Measurements from ENCODE around the gene KREMEN2. TPM values are rescaled to one million over a fixed set of nuclear protein-coding genes. Genes with fewer than 3 reads are reported as not detected.

Gene KREMEN2
- total and polyA plus RNA-seq, 9 of the 15 experiments (the other 6 are each of a cell fraction or from before 2014, with no cell fraction given): 0.04 to 7.7 (median 1.5) TPM; not detected in 1

DNA sequence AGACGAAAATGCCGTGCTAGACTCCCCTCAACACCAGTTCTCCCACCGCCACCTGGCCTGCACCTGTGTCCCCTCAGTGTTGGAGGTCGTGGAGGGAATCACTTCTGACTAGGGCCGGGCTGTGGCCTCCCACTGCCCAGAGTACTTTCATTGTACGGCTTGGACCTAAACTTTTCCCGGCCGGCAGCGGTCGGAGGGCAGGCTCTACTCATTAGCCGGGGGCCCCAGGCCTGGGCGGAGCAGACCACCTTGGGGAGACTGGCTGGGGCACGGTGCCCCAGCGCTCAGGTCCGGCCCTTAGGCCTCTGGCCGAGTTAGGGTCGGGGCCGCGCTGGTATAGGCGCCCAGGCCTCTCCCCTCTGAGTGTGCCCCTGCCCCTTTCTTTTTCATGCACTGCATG, 53.3 kb downstream of the KREMEN2 start:
- Histone ChIP-seq H3K4me2 (ENCODE audit: insufficient read depth, low read length) (no peak overlapping the region), H2AFZ (ENCODE audit: low read depth, low read length) (no peak overlapping the region), H3K4me1 (replicated peaks in 1 of 2; ENCODE audit: control insufficient read depth in 2 of 2, insufficient read depth in 2 of 2, low read length in 2 of 2) (peaks cover 33 to 94% of the 10 kb centered on the region in 2 experiments), H3K79me2 (ENCODE audit: control insufficient read depth, insufficient read depth, low read length) (peaks cover 22% of the 10 kb centered on the region), H3K9me1 (ENCODE audit: control insufficient read depth, insufficient read depth, low read length) (peaks cover 6% of the 10 kb centered on the region), H4K20me1 (replicated peaks; ENCODE audit: control insufficient read depth, insufficient read depth, low read length) (peaks cover 16% of the 10 kb centered on the region), H3K27ac (ENCODE audit: extremely low read depth, low read depth, low read length) (no peak overlapping the region), H3K9ac (ENCODE audit: insufficient read depth in 1 of 2, low read depth in 2 of 2, low read length in 2 of 2) (peak overlapping the region in 1 of 2 experiments; percentile 75; a peak in 2 of 4 replicates), H3K36me3 (ENCODE audit: control insufficient read depth, insufficient read depth, low read length) (peaks cover 8% of the 10 kb centered on the region; the same call in 2 of the 3 replicates), H3K4me3 (no peak overlapping the region), H3K27me3 (ENCODE audit: control insufficient read depth in 2 of 2, insufficient read depth in 2 of 2, low read length in 2 of 2) (no peaks in the 10 kb centered on the region), H3K9me3 (replicated peaks; ENCODE audit: control insufficient read depth, insufficient read depth, low read depth, low read length) (no peaks in the 10 kb centered on the region)
- CTCF ChIA-PET (ENCODE audit: low intra/inter-chr PET ratio): no interaction called here
- 82% methylated on average over 14 of the region's 20 CpGs for WGBS (ENCODE audit: insufficient coverage, low coverage, missing lambda C conversion rate)
- no peak for FAIRE-seq
- TF ChIP-seq ZFX (CRISPR knock-in tag; IDR thresholded peaks at IDR 0.05): 0 out of 2 replicates have a peak, but pooled peaks have one; percentile 2
- no peak for TF ChIP-seq MTA1 (IDR thresholded peaks at IDR 0.05; ENCODE audit: borderline replicate concordance)
- POLR2A ChIA-PET: no interaction called here
- BruUV-seq (replicated peaks): no TSS peak
- intact Hi-C loops (cut with micrococcal nuclease) (no loop called here), in situ Hi-C loops (cut with MboI) (no loop called here)
- no peak for DNase-seq (ENCODE audit: extremely low read depth in 1 of 4, low spot score in 3 of 4)
- no peak for ATAC-seq

Small RNA genes lying within 50 kb of the gene (small RNA-seq; reads per million reads assigned to genes)
- gene LINC00514: not detected

Other genes starting within 250 kb of the KREMEN2 start
Only the 7 nearest of the 24 such genes appear.
- 27.0 and 32.8 TPM in 2 replicates for gene FLYWCH1, start 52.3 kb upstream of the KREMEN2 start, total RNA-seq (2014; rRNA removed)
- 2.2 and 2.5 TPM in 2 replicates for gene FLYWCH1, start 52.3 kb upstream of the KREMEN2 start, total RNA-seq (2014; rRNA removed; fragmentation: Illumina TruSeq; extraction: Trizol)
- 10.3 and 11.3 TPM in 2 replicates for gene FLYWCH1, start 52.3 kb upstream of the KREMEN2 start, total RNA-seq (2015; rRNA removed; fragmentation: Illumina TruSeq; extraction: Trizol)
- gene FLYWCH1, start 52.3 kb upstream of the KREMEN2 start, total RNA-seq (2021): 32.7 and 33.6 TPM in 2 replicates
- 6.1 and 8.4 TPM in 2 replicates for gene FLYWCH1, start 52.3 kb upstream of the KREMEN2 start, polyA plus RNA-seq (2011; rRNA removed)
- 11.6 and 13.2 TPM in 2 replicates for gene FLYWCH1, start 52.3 kb upstream of the KREMEN2 start, polyA plus RNA-seq (2014; fragmentation: Illumina TruSeq; extraction: Trizol)
- under 1 TPM; 0.18 to 0.52 TPM for gene FLYWCH1, start 52.3 kb upstream of the KREMEN2 start, polyA plus RNA-seq (2014; fragmentation: Nextera tagmentation; extraction: Ambion mirVana)
- 18.7 and 20.4 TPM in 2 replicates for gene FLYWCH1, start 52.3 kb upstream of the KREMEN2 start, polyA plus RNA-seq (2014; rRNA removed)
- 25.3 and 30.1 TPM in 2 replicates for gene PAQR4, start 5.1 kb downstream of the KREMEN2 start, total RNA-seq (2014; rRNA removed)
- 8.2 and 10.7 TPM in 2 replicates for gene PAQR4, start 5.1 kb downstream of the KREMEN2 start, total RNA-seq (2014; rRNA removed; fragmentation: Illumina TruSeq; extraction: Trizol)
- gene PAQR4, start 5.1 kb downstream of the KREMEN2 start, total RNA-seq (2015; rRNA removed; fragmentation: Illumina TruSeq; extraction: Trizol): 19.5 and 22.0 TPM in 2 replicates
- 40.4 TPM in 2 replicates for gene PAQR4, start 5.1 kb downstream of the KREMEN2 start, total RNA-seq (2021)
- gene PAQR4, start 5.1 kb downstream of the KREMEN2 start, polyA plus RNA-seq (2011; rRNA removed): 11.6 and 14.6 TPM in 2 replicates
- gene PAQR4, start 5.1 kb downstream of the KREMEN2 start, polyA plus RNA-seq (2014; fragmentation: Illumina TruSeq; extraction: Trizol): 21.1 and 27.8 TPM in 2 replicates
- gene PAQR4, start 5.1 kb downstream of the KREMEN2 start, polyA plus RNA-seq (2014; fragmentation: Nextera tagmentation; extraction: Ambion mirVana): 1 to 10 TPM in 1 of 2 experiments, under 1 TPM in 1; 0.62 to 1.0 TPM
- 28.9 and 31.6 TPM in 2 replicates for gene PAQR4, start 5.1 kb downstream of the KREMEN2 start, polyA plus RNA-seq (2014; rRNA removed)
- 85.5 and 110 TPM in 2 replicates for gene PKMYT1, start 16.2 kb downstream of the KREMEN2 start, total RNA-seq (2014; rRNA removed)
- 19.7 and 21.6 TPM in 2 replicates for gene PKMYT1, start 16.2 kb downstream of the KREMEN2 start, total RNA-seq (2014; rRNA removed; fragmentation: Illumina TruSeq; extraction: Trizol)
- 37.8 and 42.5 TPM in 2 replicates for gene PKMYT1, start 16.2 kb downstream of the KREMEN2 start, total RNA-seq (2015; rRNA removed; fragmentation: Illumina TruSeq; extraction: Trizol)
- gene PKMYT1, start 16.2 kb downstream of the KREMEN2 start, total RNA-seq (2021): 187 and 201 TPM in 2 replicates
- 18.7 and 48.0 TPM in 2 replicates for gene PKMYT1, start 16.2 kb downstream of the KREMEN2 start, polyA plus RNA-seq (2011; rRNA removed)
- gene PKMYT1, start 16.2 kb downstream of the KREMEN2 start, polyA plus RNA-seq (2014; fragmentation: Illumina TruSeq; extraction: Trizol): 45.6 and 100 TPM in 2 replicates
- 10 to 100 TPM in 1 of 2 experiments, 1 to 10 TPM in 1; 8.7 to 12.8 TPM for gene PKMYT1, start 16.2 kb downstream of the KREMEN2 start, polyA plus RNA-seq (2014; fragmentation: Nextera tagmentation; extraction: Ambion mirVana)
- gene PKMYT1, start 16.2 kb downstream of the KREMEN2 start, polyA plus RNA-seq (2014; rRNA removed): 84.1 and 112 TPM in 2 replicates
- gene CLDN9, start 48.6 kb downstream of the KREMEN2 start, total RNA-seq (2014; rRNA removed): 0.12 TPM in 1 of 2 replicates, not detected in the other
- not detected in 2 replicates for gene CLDN9, start 48.6 kb downstream of the KREMEN2 start, total RNA-seq (2014; rRNA removed; fragmentation: Illumina TruSeq; extraction: Trizol)
- gene CLDN9, start 48.6 kb downstream of the KREMEN2 start, total RNA-seq (2015; rRNA removed; fragmentation: Illumina TruSeq; extraction: Trizol): 0.15 and 0.22 TPM in 2 replicates
- gene CLDN9, start 48.6 kb downstream of the KREMEN2 start, total RNA-seq (2021): 0.40 and 0.44 TPM in 2 replicates
- 0.18 and 0.27 TPM in 2 replicates for gene CLDN9, start 48.6 kb downstream of the KREMEN2 start, polyA plus RNA-seq (2011; rRNA removed)
- gene CLDN9, start 48.6 kb downstream of the KREMEN2 start, polyA plus RNA-seq (2014; fragmentation: Illumina TruSeq; extraction: Trizol): 0.10 and 0.12 TPM in 2 replicates
- not detected for gene CLDN9, start 48.6 kb downstream of the KREMEN2 start, polyA plus RNA-seq (2014; fragmentation: Nextera tagmentation; extraction: Ambion mirVana)
- 0.16 and 0.24 TPM in 2 replicates for gene CLDN9, start 48.6 kb downstream of the KREMEN2 start, polyA plus RNA-seq (2014; rRNA removed)
- gene CLDN6, start 53.9 kb downstream of the KREMEN2 start, total RNA-seq (2014; rRNA removed): 0.23 and 0.49 TPM in 2 replicates
- gene CLDN6, start 53.9 kb downstream of the KREMEN2 start, total RNA-seq (2014; rRNA removed; fragmentation: Illumina TruSeq; extraction: Trizol): 0.22 and 0.38 TPM in 2 replicates
- gene CLDN6, start 53.9 kb downstream of the KREMEN2 start, total RNA-seq (2015; rRNA removed; fragmentation: Illumina TruSeq; extraction: Trizol): 0.26 TPM in 1 of 2 replicates, not detected in the other
- gene CLDN6, start 53.9 kb downstream of the KREMEN2 start, total RNA-seq (2021): 0.75 and 1.1 TPM in 2 replicates
- gene CLDN6, start 53.9 kb downstream of the KREMEN2 start, polyA plus RNA-seq (2011; rRNA removed): 0.56 and 0.93 TPM in 2 replicates
- 0.45 and 0.83 TPM in 2 replicates for gene CLDN6, start 53.9 kb downstream of the KREMEN2 start, polyA plus RNA-seq (2014; fragmentation: Illumina TruSeq; extraction: Trizol)
- not detected for gene CLDN6, start 53.9 kb downstream of the KREMEN2 start, polyA plus RNA-seq (2014; fragmentation: Nextera tagmentation; extraction: Ambion mirVana)
- gene CLDN6, start 53.9 kb downstream of the KREMEN2 start, polyA plus RNA-seq (2014; rRNA removed): 0.20 and 0.32 TPM in 2 replicates
- gene TNFRSF12A, start 56.1 kb downstream of the KREMEN2 start, total RNA-seq (2014; rRNA removed): 55.9 and 61.8 TPM in 2 replicates
- 15.5 and 16.0 TPM in 2 replicates for gene TNFRSF12A, start 56.1 kb downstream of the KREMEN2 start, total RNA-seq (2014; rRNA removed; fragmentation: Illumina TruSeq; extraction: Trizol)
- gene TNFRSF12A, start 56.1 kb downstream of the KREMEN2 start, total RNA-seq (2015; rRNA removed; fragmentation: Illumina TruSeq; extraction: Trizol): 26.5 and 27.6 TPM in 2 replicates
- gene TNFRSF12A, start 56.1 kb downstream of the KREMEN2 start, total RNA-seq (2021): 29.3 and 32.1 TPM in 2 replicates
- 25.7 and 30.0 TPM in 2 replicates for gene TNFRSF12A, start 56.1 kb downstream of the KREMEN2 start, polyA plus RNA-seq (2011; rRNA removed)
- 19.0 and 26.3 TPM in 2 replicates for gene TNFRSF12A, start 56.1 kb downstream of the KREMEN2 start, polyA plus RNA-seq (2014; fragmentation: Illumina TruSeq; extraction: Trizol)
- under 1 TPM; 0.41 to 0.66 TPM for gene TNFRSF12A, start 56.1 kb downstream of the KREMEN2 start, polyA plus RNA-seq (2014; fragmentation: Nextera tagmentation; extraction: Ambion mirVana)
- gene TNFRSF12A, start 56.1 kb downstream of the KREMEN2 start, polyA plus RNA-seq (2014; rRNA removed): 46.8 and 52.9 TPM in 2 replicates
- 19.3 and 32.1 TPM in 2 replicates for gene HCFC1R1, start 59.7 kb downstream of the KREMEN2 start, total RNA-seq (2014; rRNA removed)
- gene HCFC1R1, start 59.7 kb downstream of the KREMEN2 start, total RNA-seq (2014; rRNA removed; fragmentation: Illumina TruSeq; extraction: Trizol): 3.9 and 5.1 TPM in 2 replicates
- 9.4 and 11.2 TPM in 2 replicates for gene HCFC1R1, start 59.7 kb downstream of the KREMEN2 start, total RNA-seq (2015; rRNA removed; fragmentation: Illumina TruSeq; extraction: Trizol)
- 27.8 and 29.0 TPM in 2 replicates for gene HCFC1R1, start 59.7 kb downstream of the KREMEN2 start, total RNA-seq (2021)
- 5.2 and 8.1 TPM in 2 replicates for gene HCFC1R1, start 59.7 kb downstream of the KREMEN2 start, polyA plus RNA-seq (2011; rRNA removed)
- 15.6 and 31.2 TPM in 2 replicates for gene HCFC1R1, start 59.7 kb downstream of the KREMEN2 start, polyA plus RNA-seq (2014; fragmentation: Illumina TruSeq; extraction: Trizol)
- 1 to 10 TPM; 2.2 to 4.1 TPM for gene HCFC1R1, start 59.7 kb downstream of the KREMEN2 start, polyA plus RNA-seq (2014; fragmentation: Nextera tagmentation; extraction: Ambion mirVana)
- gene HCFC1R1, start 59.7 kb downstream of the KREMEN2 start, polyA plus RNA-seq (2014; rRNA removed): 19.2 and 24.0 TPM in 2 replicates

Data from K562 (cell line).